ENCODE data around the gene SETD2. TPM values are rescaled to one million over a fixed set of nuclear protein-coding genes. Genes with fewer than 3 reads are reported as not detected.

The SETD2 gene
- total RNA-seq, 1 experiment from 2014 or later, result 47.7 TPM

- POLR2A ChIA-PET (ENCODE audit: unreplicated experiment), result interaction anchor here (0.6 kb wide), 1 partner anchor 40 kb away, joined by 4 read pairs; no protein-coding TSS in a partner anchor
- Histone ChIP-seq H3K27me3 (ENCODE audit: insufficient read depth, low read depth) (no peaks in the 10 kb centered on the region), H3K4me2 (no peak overlapping the region), H3K27ac (no peak overlapping the region), H3K9me2 (ENCODE audit: insufficient read depth) (no peaks in the 10 kb centered on the region), H3K9me3 (ENCODE audit: insufficient read depth, low read depth) (no peaks in the 10 kb centered on the region), H2AFZ (no peak overlapping the region), H3F3A (ENCODE audit: insufficient read depth, low read depth) (no peaks in the 10 kb centered on the region), H4K20me1 (ENCODE audit: insufficient read depth) (peaks cover 6% of the 10 kb centered on the region), H3K4me3 (no peak overlapping the region), H3K79me2 (ENCODE audit: low read depth) (no peaks in the 10 kb centered on the region), H3K4me1 (replicated peaks; ENCODE audit: insufficient read depth) (no peaks in the 10 kb centered on the region), H3K36me3 (ENCODE audit: low read depth) (0 out of 2 replicates have a peak, but pooled peaks cover 4% of the 10 kb centered on the region)
- intact Hi-C loops (cut with micrococcal nuclease; ENCODE audit: unreplicated experiment), result no loop called here
- DNase-seq, result no peak
- BruUV-seq (replicated peaks), result no TSS peak
- CTCF ChIA-PET, result interaction anchor here (0.5 kb wide), 1 partner anchor 128 kb away, joined by 4 read pairs; no protein-coding TSS in a partner anchor
- TF ChIP-seq EZH2 (IDR thresholded peaks at IDR 0.05; ENCODE audit: low read depth) (no peak), CTCF (conservative IDR thresholded peaks at IDR 0.05) (no peak)
Measured at GRCh38 chr3:47022641-47023071, 141.3 kb downstream of the SETD2 start.

GRCh38 chr3:47020311-47020710 is 143.6 kb downstream of the SETD2 start:
- no TSS peak for BruUV-seq (replicated peaks)
- CTCF ChIA-PET, result interaction anchor here (0.7 kb wide), 1 partner anchor 199 kb away, joined by 8 read pairs; no protein-coding TSS in a partner anchor

GRCh38 chr3:47019201-47019600 is 144.7 kb downstream of the SETD2 start:
- BruUV-seq (replicated peaks), result no TSS peak
- Histone ChIP-seq H3K79me2 (ENCODE audit: low read depth) (no peaks in the 10 kb centered on the region), H3F3A (ENCODE audit: insufficient read depth, low read depth) (no peaks in the 10 kb centered on the region), H2AFZ (no peak overlapping the region), H3K4me1 (replicated peaks; ENCODE audit: insufficient read depth) (no peaks in the 10 kb centered on the region), H3K9me3 (ENCODE audit: insufficient read depth, low read depth) (no peaks in the 10 kb centered on the region), H3K9me2 (ENCODE audit: insufficient read depth) (no peaks in the 10 kb centered on the region), H3K27me3 (ENCODE audit: insufficient read depth, low read depth) (no peaks in the 10 kb centered on the region), H3K36me3 (ENCODE audit: low read depth) (0 out of 2 replicates have a peak, but pooled peaks cover 4% of the 10 kb centered on the region), H3K4me2 (no peak overlapping the region), H3K4me3 (no peak overlapping the region), H3K27ac (no peak overlapping the region), H4K20me1 (ENCODE audit: insufficient read depth) (0 out of 2 replicates have a peak, but pooled peaks cover 3% of the 10 kb centered on the region)
- ChIA-PET POLR2A (ENCODE audit: unreplicated experiment) (no interaction called here), CTCF (no interaction called here)
- no peak for DNase-seq
- TF ChIP-seq EZH2 (IDR thresholded peaks at IDR 0.05; ENCODE audit: low read depth), result no peak
- TF ChIP-seq CTCF (conservative IDR thresholded peaks at IDR 0.05), result no peak
- intact Hi-C loops (cut with micrococcal nuclease; ENCODE audit: unreplicated experiment), result no loop called here

More at GRCh38 chr3:47020311-47020710, 143.6 kb downstream of the SETD2 start:
- no peak for TF ChIP-seq CTCF (conservative IDR thresholded peaks at IDR 0.05)
- Histone ChIP-seq H4K20me1 (ENCODE audit: insufficient read depth) (peaks cover 2% of the 10 kb centered on the region), H3K27ac (no peak overlapping the region), H3K9me3 (ENCODE audit: insufficient read depth, low read depth) (no peaks in the 10 kb centered on the region), H3K79me2 (ENCODE audit: low read depth) (no peaks in the 10 kb centered on the region), H2AFZ (no peak overlapping the region), H3K27me3 (ENCODE audit: insufficient read depth, low read depth) (no peaks in the 10 kb centered on the region), H3K4me3 (no peak overlapping the region), H3F3A (ENCODE audit: insufficient read depth, low read depth) (no peaks in the 10 kb centered on the region), H3K4me2 (no peak overlapping the region), H3K4me1 (replicated peaks; ENCODE audit: insufficient read depth) (no peaks in the 10 kb centered on the region), H3K36me3 (ENCODE audit: low read depth) (0 out of 2 replicates have a peak, but pooled peaks cover 4% of the 10 kb centered on the region), H3K9me2 (ENCODE audit: insufficient read depth) (no peaks in the 10 kb centered on the region)
- POLR2A ChIA-PET (ENCODE audit: unreplicated experiment), result no interaction called here
- DNase-seq, result no peak
- intact Hi-C loops (cut with micrococcal nuclease; ENCODE audit: unreplicated experiment), result no loop called here

All from PC-9 (cell line).